Epithelial cell of proximal tubule (primary cell): Measurements from ENCODE around the gene PARS2. TPM values are rescaled to one million over a fixed set of nuclear protein-coding genes. Genes with fewer than 3 reads are reported as not detected.

Experiments used
- DNase-seq: peaks from one replicate; pipeline ENCODE4 v3.0.0-alpha.2; 2011; ENCODE audit warnings: low read depth
- H3K4me3 ChIP-seq: 2 replicates; pipeline ENCODE4 v1.5.1; 2011; ENCODE audit warnings: low read depth, mild to moderate bottlenecking, low read length
- total RNA-seq: library from RNA; depleted of rRNA; stranded (reverse); fragments of >200 nt; gene quantifications from 2 replicates; pipeline ENCODE4 v1.2.3, GENCODE V29; 2015
- TF ChIP-seq, protein P1 (sequence below): conservative IDR thresholded peaks from 2 replicates; pipeline ENCODE4 v1.5.1; 2012; ENCODE audit warnings: low read depth, mild to moderate bottlenecking, low read length

Gene PARS2
- total RNA-seq, 1 donor from 2014 or later: 5.4 TPM

GRCh38 chr1:54714881-54715492 is 49.3 kb downstream of the PARS2 start:
- TF ChIP-seq, protein P1, sequence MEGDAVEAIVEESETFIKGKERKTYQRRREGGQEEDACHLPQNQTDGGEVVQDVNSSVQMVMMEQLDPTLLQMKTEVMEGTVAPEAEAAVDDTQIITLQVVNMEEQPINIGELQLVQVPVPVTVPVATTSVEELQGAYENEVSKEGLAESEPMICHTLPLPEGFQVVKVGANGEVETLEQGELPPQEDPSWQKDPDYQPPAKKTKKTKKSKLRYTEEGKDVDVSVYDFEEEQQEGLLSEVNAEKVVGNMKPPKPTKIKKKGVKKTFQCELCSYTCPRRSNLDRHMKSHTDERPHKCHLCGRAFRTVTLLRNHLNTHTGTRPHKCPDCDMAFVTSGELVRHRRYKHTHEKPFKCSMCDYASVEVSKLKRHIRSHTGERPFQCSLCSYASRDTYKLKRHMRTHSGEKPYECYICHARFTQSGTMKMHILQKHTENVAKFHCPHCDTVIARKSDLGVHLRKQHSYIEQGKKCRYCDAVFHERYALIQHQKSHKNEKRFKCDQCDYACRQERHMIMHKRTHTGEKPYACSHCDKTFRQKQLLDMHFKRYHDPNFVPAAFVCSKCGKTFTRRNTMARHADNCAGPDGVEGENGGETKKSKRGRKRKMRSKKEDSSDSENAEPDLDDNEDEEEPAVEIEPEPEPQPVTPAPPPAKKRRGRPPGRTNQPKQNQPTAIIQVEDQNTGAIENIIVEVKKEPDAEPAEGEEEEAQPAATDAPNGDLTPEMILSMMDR: no peak
- no peak for DNase-seq
- H3K4me3 ChIP-seq: peak overlapping the region; percentile 97

DNA sequence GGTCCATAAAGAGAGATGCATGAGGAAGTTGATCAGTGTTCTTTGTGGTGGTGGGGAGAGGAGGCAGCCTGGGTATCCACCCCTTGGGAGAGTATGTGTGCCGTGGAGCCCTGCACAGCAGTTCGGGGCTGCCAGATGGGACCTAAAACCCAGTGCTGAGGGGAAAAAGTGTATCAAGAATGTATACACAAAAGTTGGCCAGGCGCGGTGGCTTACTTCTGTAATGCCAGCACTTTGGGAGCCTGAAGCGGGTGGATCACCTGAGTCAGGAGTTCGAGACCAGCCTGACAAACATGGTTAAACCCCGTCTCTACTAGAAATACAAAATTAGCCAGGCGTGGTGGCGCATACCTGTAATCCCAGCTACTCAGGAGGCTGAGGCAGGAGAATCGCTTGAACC is 52.8 kb downstream of the PARS2 start:
- no peak for DNase-seq
- TF ChIP-seq, protein P1: no peak
- no peak overlapping the region for H3K4me3 ChIP-seq

DNA sequence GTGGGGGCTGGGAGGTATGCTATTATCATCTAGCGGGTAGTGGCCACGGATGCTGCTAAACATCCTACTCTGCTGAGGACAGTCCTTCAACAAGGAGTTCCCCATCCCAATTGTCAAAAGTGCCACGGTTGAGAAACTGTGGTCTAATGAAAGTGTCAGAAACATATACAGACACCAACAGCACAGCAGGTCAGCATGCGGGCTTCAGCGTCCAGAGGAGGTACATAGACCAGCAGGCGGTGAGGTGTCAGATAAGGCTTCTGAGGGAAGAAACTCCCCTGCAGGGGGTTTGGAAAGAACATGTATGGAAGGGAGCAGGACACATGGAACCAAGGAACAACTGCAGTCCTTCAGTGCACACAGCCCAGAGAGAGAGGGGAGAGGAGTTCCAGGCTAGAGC is 53.5 kb downstream of the PARS2 start:
- TF ChIP-seq, protein P1: no peak
- no peak for DNase-seq
- H3K4me3 ChIP-seq: no peak overlapping the region

- TF ChIP-seq, protein P1: no peak
- H3K4me3 ChIP-seq: no peak overlapping the region
- no peak for DNase-seq
Measured at GRCh38 chr1:54710434-54710833, 53.9 kb downstream of the PARS2 start.

DNA sequence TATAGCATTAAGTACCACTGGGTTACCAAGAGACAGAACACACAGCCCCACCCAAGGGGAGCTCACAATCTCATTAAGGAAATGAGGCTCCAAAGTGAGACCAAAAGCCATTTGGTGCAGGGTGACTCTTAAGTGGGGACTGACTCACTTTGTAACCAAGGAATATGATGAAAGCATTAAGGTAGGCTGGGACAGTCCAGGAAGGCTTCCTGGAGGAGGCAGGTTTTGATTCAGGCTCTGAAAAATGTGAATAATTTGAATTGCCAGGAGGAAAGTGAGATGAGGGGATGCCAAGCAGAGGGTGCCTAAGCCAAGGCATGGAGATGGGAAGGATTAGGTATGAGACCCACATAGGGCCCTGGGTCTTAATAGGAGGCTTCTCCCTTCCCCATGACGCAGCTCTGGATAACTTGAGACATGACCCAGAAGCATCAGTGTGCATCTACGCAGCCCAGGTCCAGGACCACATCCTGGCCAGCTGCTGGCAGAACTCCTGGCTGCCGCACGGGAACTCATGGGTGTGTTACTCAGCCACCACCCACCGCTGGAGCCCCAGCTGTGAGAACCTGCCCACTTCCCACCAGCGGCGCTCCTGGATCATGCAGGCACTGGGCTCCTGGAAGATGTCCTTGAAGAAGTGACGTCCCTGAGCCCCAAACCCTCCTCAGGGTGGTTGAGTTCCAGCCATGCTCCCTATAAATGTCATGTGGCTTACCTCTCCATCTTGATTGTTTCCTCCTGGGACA is 54.6 kb downstream of the PARS2 start:
- DNase-seq: no peak
- TF ChIP-seq, protein P1: no peak
- no peak overlapping the region for H3K4me3 ChIP-seq

GRCh38 chr1:54708385-54708784 is 55.9 kb downstream of the PARS2 start:
- TF ChIP-seq, protein P1: no peak
- no peak for DNase-seq
- no peak overlapping the region for H3K4me3 ChIP-seq

Other genes with a start within 250 kb of the PARS2 start
- gene ACOT11, start 216.3 kb downstream of the PARS2 start, total RNA-seq: 0.86 and 1.3 TPM in 2 replicates
- not detected in 2 replicates for gene FAM151A, start 141.0 kb downstream of the PARS2 start, total RNA-seq
- not detected in 2 replicates for gene MROH7, start 122.7 kb downstream of the PARS2 start, total RNA-seq
- gene TTC4, start 48.7 kb downstream of the PARS2 start, total RNA-seq: 23.1 and 38.6 TPM in 2 replicates
- gene TTC22, start 36.8 kb upstream of the PARS2 start, total RNA-seq: 1.9 and 4.3 TPM in 2 replicates
- gene DHCR24, start 122.7 kb upstream of the PARS2 start, total RNA-seq: 258 and 494 TPM in 2 replicates
- 0.14 TPM in 1 of 2 replicates, not detected in the other for gene TMEM61, start 216.1 kb upstream of the PARS2 start, total RNA-seq
- not detected in 2 replicates for gene BSND, start 234.4 kb upstream of the PARS2 start, total RNA-seq